Spinal cord (tissue), 10 donors: Measurements from ENCODE around the gene SLC4A2. TPM values are rescaled to one million over a fixed set of nuclear protein-coding genes. Genes with fewer than 3 reads are reported as not detected.
A peak's percentile ranks its signal among the peaks of the same experiment; 100 is the strongest.

ENCODE experiments used
- DNase-seq, 6 donors: peaks; one replicate each; pipeline versions ENCODE4 v3.0.0 to v3.0.0-alpha.2; 2013 to 2015; ENCODE audit warnings: low spot score in 6 of 6, low read depth in 4 of 6
- H3K27ac ChIP-seq: one replicate; pipeline ENCODE4 v1.5.1; 2013; ENCODE audit warnings: low read depth, low read length, control low read depth
- H3K27me3 ChIP-seq: one replicate; pipeline ENCODE4 v1.6.1; 2013; ENCODE audit warnings: low read length; ENCODE audit not compliant: control insufficient read depth, insufficient read depth
- H3K36me3 ChIP-seq: one replicate; pipeline ENCODE4 v1.6.1; 2013; ENCODE audit warnings: low read length; ENCODE audit not compliant: control insufficient read depth, insufficient read depth
- H3K4me1 ChIP-seq: one replicate; pipeline ENCODE4 v1.6.1; 2013; ENCODE audit warnings: low read length; ENCODE audit not compliant: control insufficient read depth, insufficient read depth
- H3K4me3 ChIP-seq: one replicate; pipeline ENCODE4 v1.5.1; 2013; ENCODE audit warnings: low read depth, low read length, control low read depth
- H3K9me3 ChIP-seq: one replicate; pipeline ENCODE4 v1.6.1; 2013; ENCODE audit warnings: low read length; ENCODE audit not compliant: control insufficient read depth, insufficient read depth
- WGBS: methylation state at CpG from one replicate; pipeline ENCODE4 v1.1.5; 2013; ENCODE audit warnings: missing lambda C conversion rate; ENCODE audit not compliant: insufficient coverage; 5-methylcytosine and 5-hydroxymethylcytosine counted together
- polyA plus RNA-seq, 2 donors: library from polyadenylated mRNA; unstranded; fragments of 120-200 nt; gene quantifications; one replicate each; pipeline ENCODE4 v1.2.1, GENCODE V29; 2013; ENCODE audit not compliant: insufficient read length in 2 of 2
- total RNA-seq, 2 donors: library from RNA; depleted of rRNA in 1 of 2; stranded (reverse); fragments of 120-200 nt in 1 of 2; fragments of >200 nt in 1 of 2; gene quantifications; one replicate each; pipeline versions ENCODE4 v1.2.3 to v1.2.4, GENCODE V29; 2013 to 2014
- donor health status: healthy.

The SLC4A2 gene
- total and polyA plus RNA-seq, 4 donors = 27.5 to 101 (median 79.5) TPM

GRCh38 chr7:151053096-151053495 lies 6.3 kb upstream of the SLC4A2 start:
- WGBS = 100% methylated on average over 1 of the region's 4 CpGs
- Histone ChIP-seq H3K4me1 (peaks cover 45% of the 10 kb centered on the region), H3K27ac (no peak overlapping the region), H3K9me3 (no peaks in the 10 kb centered on the region), H3K27me3 (no peaks in the 10 kb centered on the region), H3K4me3 (no peak overlapping the region), H3K36me3 (peaks cover 47% of the 10 kb centered on the region)
- no peak for DNase-seq

DNA sequence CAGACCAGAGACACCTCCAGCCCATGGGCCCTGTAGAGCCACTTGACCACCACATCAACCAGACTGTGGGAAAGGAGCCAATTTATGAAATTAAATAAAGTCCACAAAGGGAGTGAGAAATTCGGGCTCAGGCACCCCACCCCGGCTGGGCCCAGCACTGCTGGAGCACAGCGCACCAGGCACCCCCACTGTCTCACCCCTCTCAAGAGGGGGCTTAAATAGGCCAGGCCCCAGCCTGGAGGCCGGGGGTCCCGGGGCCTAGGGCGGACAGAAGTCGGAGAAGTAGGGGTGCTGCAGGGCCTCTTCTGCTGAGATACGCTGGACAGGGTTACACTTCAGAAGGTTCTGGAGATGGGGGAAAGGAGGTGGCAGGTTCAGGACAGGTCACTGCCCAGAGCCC lies 5.6 kb upstream of the SLC4A2 start:
- Histone ChIP-seq H3K4me3 (no peak overlapping the region), H3K9me3 (no peaks in the 10 kb centered on the region), H3K36me3 (peaks cover 47% of the 10 kb centered on the region), H3K27ac (no peak overlapping the region), H3K27me3 (no peaks in the 10 kb centered on the region), H3K4me1 (peaks cover 46% of the 10 kb centered on the region)
- WGBS = 100% methylated on average over 4 of the region's 8 CpGs
- DNase-seq = no peak

GRCh38 chr7:151056283-151056665 lies 3.1 kb upstream of the SLC4A2 start:
- no peak overlapping the region for H3K4me3 ChIP-seq
- no peaks in the 10 kb centered on the region for H3K27me3 ChIP-seq
- no peak overlapping the region for H3K27ac ChIP-seq
- H3K36me3 ChIP-seq = peaks cover 38% of the 10 kb centered on the region
- H3K4me1 ChIP-seq = peaks cover 57% of the 10 kb centered on the region
- 82% methylated on average over 3 of the region's 6 CpGs for WGBS
- H3K9me3 ChIP-seq = no peaks in the 10 kb centered on the region
- DNase-seq = no peak

GRCh38 chr7:151056666-151057505 lies 2.5 kb upstream of the SLC4A2 start:
- peak in 1 of 6 donors; percentile 32 for DNase-seq
- Histone ChIP-seq H3K4me3 (peak overlapping the region; percentile 82), H3K4me1 (peaks cover 58% of the 10 kb centered on the region), H3K27me3 (no peaks in the 10 kb centered on the region), H3K27ac (peak overlapping the region; percentile 67), H3K36me3 (peaks cover 37% of the 10 kb centered on the region), H3K9me3 (no peaks in the 10 kb centered on the region)
- WGBS = 16% methylated on average over 26 of the region's 29 CpGs

DNA sequence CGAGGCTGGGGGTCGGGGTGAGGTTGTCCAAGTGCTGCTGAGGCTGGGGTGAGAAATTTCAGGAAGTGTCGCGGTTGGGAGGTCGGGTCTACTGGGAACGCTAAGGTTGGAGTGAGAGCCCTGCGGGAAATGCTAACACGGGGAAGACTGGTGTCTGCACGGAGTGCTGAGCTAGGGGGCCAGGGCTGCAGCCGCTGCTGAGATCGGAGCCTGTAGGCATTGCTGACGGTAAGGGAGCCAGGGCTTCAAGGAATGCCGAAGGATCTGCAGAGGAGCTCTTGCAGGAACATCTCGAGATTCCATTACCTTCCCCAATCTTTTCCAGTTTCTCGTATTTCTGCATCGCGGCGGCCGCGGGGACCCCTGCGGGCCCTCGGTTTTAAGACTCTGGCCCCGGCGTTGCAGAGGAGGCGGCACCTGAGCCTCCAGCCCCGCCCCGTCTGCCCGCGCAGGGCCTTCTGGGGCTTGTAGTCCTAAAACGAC lies 1.8 kb upstream of the SLC4A2 start, which contains the start of gene CDK5:
CDK5 (minus strand) TSS at position 392 of the 483 bp plus-strand sequence; CDS start at position 343, 49 bp downstream.
- peaks cover 2% of the 10 kb centered on the region for H3K27me3 ChIP-seq
- peak within 1 kb of the TSS; percentile 82 for H3K4me3 ChIP-seq
- peak within 1 kb of the TSS; percentile 99 for H3K27ac ChIP-seq
- under 1% methylated on average over 30 of the region's 30 CpGs for whole genome bisulfite sequencing
- peaks cover 64% of the 10 kb centered on the region for H3K4me1 ChIP-seq
- H3K36me3 ChIP-seq = peaks cover 37% of the 10 kb centered on the region
- no peak for DNase-seq
- H3K9me3 ChIP-seq = no peaks in the 10 kb centered on the region

DNA sequence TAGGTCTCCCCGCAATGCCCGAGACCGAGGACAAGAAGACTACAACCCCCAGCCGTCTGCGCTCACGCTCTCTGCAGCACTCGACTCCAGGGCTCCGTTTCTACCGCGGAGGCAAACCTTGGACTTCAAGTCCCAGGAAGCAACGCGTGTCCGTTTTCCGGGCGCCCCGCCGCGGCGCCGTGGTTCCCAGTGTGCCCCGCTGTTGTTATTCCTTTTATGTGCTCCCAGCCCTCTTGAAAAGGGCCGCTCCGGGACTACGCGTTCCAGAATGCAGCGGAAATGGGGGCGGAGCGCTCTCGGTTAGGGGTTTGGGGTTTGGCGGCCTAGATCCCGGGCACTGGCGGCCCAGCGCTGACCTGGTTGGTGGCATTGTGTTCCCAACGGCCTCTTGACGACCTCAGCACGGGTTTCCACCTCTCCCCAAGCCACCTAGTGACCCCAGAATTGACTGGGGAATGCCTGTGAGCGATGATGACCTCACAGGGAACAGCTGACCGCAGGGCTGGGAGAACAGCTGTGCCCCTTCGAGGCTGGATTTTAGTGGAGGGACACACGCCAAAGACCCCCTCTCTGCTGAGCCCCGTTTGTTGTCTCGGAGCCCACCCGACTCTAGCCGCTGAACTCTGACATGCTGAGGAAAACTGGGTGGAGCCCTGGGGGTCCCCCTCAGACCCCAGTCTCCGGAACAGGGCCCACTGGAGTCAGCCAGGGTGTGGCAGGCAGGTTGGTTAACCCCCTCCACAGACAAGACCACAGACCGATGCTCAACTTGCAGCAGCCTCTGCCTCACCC lies 1.2 kb upstream of the SLC4A2 start:
- peak overlapping the region; percentile 99 for H3K27ac ChIP-seq
- H3K36me3 ChIP-seq = peaks cover 38% of the 10 kb centered on the region
- peaks cover 68% of the 10 kb centered on the region for H3K4me1 ChIP-seq
- peaks cover 2% of the 10 kb centered on the region for H3K27me3 ChIP-seq
- WGBS = under 1% methylated on average over 39 of the region's 46 CpGs
- H3K4me3 ChIP-seq = peak overlapping the region; percentile 82
- peak; percentile 96 to 100 (median 98) for DNase-seq
- no peaks in the 10 kb centered on the region for H3K9me3 ChIP-seq

GRCh38 chr7:151058781-151059366 lies 515 bp upstream of the SLC4A2 start:
- H3K4me1 ChIP-seq = peaks cover 71% of the 10 kb centered on the region
- DNase-seq = peak in 3 of 6 donors; percentile 29 to 79 (median 60)
- 2% methylated on average over 12 of the region's 18 CpGs for WGBS
- H3K9me3 ChIP-seq = no peaks in the 10 kb centered on the region
- H3K36me3 ChIP-seq = peaks cover 31% of the 10 kb centered on the region
- peak overlapping the region; percentile 99 for H3K27ac ChIP-seq
- H3K27me3 ChIP-seq = peaks cover 2% of the 10 kb centered on the region
- H3K4me3 ChIP-seq = peak overlapping the region; percentile 82

DNA sequence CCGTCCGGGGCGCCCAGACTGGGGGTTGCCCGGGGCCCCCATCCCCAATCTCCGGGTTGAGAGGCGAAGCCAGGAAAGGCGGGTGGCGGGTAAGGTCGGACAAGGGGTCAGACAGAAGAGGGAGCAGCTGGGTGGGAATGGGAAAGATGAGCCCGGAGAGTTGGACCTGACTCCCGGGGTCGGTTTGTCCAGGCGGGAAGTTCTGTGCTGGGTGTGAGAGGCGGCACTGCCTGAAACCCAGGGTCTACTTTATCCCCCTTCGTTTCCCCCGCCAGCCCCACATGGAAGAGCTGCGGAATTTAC lies 675 bp downstream of the SLC4A2 start:
- Histone ChIP-seq H3K36me3 (peaks cover 31% of the 10 kb centered on the region), H3K27ac (peak overlapping the region; percentile 85), H3K27me3 (peaks cover 2% of the 10 kb centered on the region), H3K4me1 (peaks cover 71% of the 10 kb centered on the region), H3K4me3 (peak overlapping the region; percentile 78), H3K9me3 (no peaks in the 10 kb centered on the region)
- 0% methylated on average over 17 of the region's 17 CpGs for WGBS
- DNase-seq = no peak

- Histone ChIP-seq H3K36me3 (peaks cover 31% of the 10 kb centered on the region), H3K4me1 (peaks cover 69% of the 10 kb centered on the region), H3K27me3 (peaks cover 2% of the 10 kb centered on the region), H3K4me3 (peak overlapping the region; percentile 78), H3K9me3 (no peaks in the 10 kb centered on the region), H3K27ac (peak overlapping the region; percentile 85)
- peak in 2 of 6 donors; percentile 51 to 59 for DNase-seq
- WGBS = 24% methylated on average over 5 of the region's 21 CpGs
Observed at GRCh38 chr7:151060416-151061212, 1.2 kb downstream of the SLC4A2 start.
